ENCODE data around the gene GALNTL6.

GALNTL6 gene

DNA sequence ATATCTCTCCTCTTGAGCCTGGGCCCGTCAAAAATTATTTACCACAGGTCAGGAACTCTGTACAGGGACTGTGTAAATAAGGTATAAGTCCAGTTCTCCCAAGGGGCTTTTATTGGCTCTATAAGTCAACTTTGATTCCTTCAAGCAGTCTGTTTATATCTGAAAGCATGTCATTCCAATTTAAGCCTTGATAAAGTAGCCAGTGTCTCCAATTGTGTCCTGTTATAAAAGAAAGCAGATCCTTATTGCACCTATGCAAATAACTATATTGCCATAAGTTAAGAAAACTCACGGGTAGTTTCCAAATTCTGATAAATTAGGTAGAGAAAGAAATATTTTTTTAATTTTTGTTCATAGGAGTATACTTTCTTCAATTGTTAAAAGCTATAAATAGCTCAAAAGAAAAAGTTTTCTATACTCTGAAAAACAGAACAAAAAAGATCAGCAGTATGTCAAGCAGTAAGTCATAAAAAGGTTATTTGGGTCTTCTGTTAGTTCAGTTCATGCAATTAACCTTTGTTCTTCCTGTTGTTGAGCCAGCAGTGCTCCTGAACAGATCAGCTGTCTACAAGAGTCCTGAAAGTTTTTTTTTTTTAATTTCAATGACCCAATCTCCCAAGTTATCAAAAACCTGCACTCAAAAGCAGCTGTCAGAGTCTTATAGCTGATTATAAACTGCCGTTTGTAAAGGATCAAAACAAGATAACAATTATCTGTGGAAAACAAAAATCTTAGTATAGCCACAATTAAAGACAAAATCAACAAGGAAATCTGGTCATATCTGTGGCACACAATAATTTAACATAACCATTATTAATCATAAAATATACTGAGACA is 1177.0 kb downstream of the GALNTL6 start:
- no peak for DNase-seq (ENCODE audit: low read depth)

- DNase-seq (ENCODE audit: low read depth), result no peak
Measured at GRCh38 chr4:172992648-172993378, 1179.6 kb downstream of the GALNTL6 start.

DNA sequence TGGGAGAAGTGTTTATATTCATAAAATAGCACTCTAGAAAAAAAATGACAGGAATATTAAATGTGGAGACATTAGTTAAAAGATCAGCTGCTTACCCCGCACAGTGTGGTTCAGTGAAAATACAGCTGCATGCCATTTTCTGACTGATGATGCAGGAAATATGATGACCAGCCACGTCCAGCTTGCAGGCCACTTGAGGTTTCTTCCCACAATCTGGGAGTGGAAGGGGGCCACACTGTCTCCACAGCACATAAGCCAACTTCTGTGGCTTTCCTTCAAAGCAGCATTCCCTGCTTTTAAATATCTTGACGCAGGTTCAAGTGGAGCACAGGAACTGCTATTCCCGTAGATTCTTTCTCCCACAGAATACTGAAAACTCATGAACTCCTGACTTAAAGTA is 1182.0 kb downstream of the GALNTL6 start:
- DNase-seq (ENCODE audit: low read depth), result no peak

- no peak for DNase-seq (ENCODE audit: low read depth)
Measured at GRCh38 chr4:172995704-172996103, 1182.5 kb downstream of the GALNTL6 start.

- DNase-seq (ENCODE audit: low read depth), result peak; percentile 55
Measured at GRCh38 chr4:172996571-172997216, 1183.5 kb downstream of the GALNTL6 start.

GRCh38 chr4:172997217-172997609 is 1184.0 kb downstream of the GALNTL6 start:
- DNase-seq (ENCODE audit: low read depth), result no peak

DNA sequence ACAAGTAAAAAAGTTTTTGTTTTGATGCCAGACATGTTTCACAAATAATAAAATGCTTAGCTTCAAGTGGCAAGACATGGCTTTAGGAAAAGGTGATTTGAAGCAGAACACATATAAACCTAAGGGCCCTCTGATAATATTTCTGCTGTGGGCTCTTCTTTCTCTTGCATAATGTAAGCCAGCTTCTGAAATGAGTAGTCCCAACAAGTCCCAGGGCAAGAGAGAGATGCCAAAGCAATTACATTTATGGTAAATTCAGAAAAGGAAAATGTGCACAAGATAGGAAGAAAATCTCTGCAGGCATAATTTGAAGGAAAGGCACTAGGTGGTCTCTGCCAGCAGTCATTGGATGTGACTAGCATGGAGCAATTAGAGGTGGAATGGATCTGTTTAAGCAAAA is 1184.7 kb downstream of the GALNTL6 start:
- no peak for DNase-seq (ENCODE audit: low read depth)

- peak; percentile 56 for DNase-seq (ENCODE audit: low read depth)
Measured at GRCh38 chr4:172998527-172999469, 1185.6 kb downstream of the GALNTL6 start.

GRCh38 chr4:173001571-173001970 is 1188.4 kb downstream of the GALNTL6 start:
- DNase-seq (ENCODE audit: low read depth), result peak; percentile 44

GRCh38 chr4:173002830-173003561 is 1189.8 kb downstream of the GALNTL6 start:
- no peak for DNase-seq (ENCODE audit: low read depth)

- DNase-seq (ENCODE audit: low read depth), result no peak
Measured at GRCh38 chr4:173005912-173006633, 1192.9 kb downstream of the GALNTL6 start.

DNA sequence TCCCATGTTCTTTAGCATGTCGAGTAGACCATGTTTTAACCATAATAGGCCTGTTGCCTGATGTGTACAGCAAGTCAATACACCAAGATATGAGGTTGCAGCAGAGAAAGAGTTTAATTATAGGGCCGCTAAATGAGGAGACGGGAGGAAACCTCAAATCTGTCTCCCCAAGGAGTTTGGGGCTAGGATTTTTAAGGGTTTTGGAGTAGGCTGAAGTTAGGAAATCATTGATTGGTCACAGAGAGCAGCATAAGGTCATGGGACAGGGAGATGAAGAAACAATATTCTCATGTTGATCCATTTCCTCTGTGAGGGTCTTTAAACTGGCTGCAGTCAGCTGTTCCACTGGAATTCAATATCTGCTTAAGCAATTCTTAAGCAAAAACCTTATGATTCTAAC is 1195.2 kb downstream of the GALNTL6 start:
- DNase-seq (ENCODE audit: low read depth), result no peak

GRCh38 chr4:173009129-173009823 is 1196.1 kb downstream of the GALNTL6 start:
- DNase-seq (ENCODE audit: low read depth), result peak; percentile 24

DNA sequence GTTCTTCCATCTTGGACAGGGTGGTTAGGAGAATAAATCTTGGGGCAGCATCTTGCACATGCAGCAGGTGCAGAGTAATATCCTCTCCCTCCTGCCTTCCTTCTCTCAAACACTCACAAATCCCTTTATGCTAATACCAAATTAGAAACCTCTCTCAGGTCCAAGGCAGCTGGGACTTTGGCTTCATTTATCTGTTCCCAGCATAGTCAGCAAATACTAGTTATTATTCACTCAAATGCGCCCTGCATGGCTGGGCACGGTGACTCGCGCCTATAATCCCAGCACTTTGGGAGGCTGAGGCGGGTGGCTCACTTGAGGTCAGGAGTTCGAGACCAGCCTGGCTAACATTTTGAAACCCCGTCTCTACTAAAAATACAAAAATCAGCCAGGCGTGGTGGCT is 1199.4 kb downstream of the GALNTL6 start:
- no peak for DNase-seq (ENCODE audit: low read depth)

DNA sequence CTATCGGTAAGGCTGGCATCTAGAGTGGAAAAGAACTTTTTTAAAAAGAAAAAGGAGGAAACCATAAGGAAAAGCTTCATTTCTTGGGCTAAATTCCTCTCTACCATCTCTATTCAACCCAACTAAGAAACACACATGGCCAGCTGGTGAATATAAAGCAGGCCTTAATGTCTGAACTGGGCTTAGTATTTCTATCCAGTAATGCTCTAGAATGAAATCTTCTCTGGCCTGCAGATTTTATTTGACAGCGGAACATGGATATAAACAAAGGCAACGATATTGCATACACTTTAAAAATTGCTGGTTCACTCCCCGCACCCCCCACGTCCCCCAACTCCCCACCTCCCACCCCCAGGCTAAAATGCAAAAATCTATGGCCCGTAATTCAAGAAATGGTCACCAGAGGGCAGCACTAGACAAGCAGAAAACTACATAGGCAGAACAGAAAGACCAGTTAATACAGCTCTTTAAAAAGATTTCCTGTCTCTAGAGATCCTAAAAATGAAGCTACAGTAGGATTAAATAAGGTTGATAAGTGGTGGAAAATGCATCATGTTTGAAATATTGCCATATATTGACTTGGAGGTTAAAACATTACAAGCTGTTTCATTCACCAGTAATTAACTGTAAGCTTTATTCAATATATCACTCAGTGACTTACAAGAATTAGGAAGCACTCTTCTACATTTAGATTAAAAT is 1200.2 kb downstream of the GALNTL6 start:
- peak; percentile 44 for DNase-seq (ENCODE audit: low read depth)

DNA sequence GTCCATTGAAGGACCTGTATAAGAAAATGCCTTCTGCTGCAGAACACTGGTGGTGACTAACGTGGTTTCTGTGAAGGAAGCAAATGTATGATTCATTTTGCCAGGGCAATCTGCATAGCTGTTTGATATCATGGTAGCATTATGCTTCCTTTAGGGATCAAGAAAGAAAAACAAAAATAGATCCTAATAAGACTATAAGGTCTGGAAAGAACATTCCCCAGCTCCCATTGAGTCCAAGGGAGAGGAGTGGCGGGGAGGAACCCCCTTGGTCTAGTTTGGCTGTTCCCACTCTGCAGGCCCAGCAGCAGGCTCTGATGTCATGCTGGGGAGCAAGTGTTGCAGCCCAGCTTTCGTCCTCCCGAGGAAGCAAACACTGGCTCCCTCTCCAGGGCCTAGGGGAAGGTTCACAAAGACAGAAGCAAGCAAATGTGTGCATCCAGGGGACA is 1200.9 kb downstream of the GALNTL6 start:
- DNase-seq (ENCODE audit: low read depth), result peak; percentile 54

DNA sequence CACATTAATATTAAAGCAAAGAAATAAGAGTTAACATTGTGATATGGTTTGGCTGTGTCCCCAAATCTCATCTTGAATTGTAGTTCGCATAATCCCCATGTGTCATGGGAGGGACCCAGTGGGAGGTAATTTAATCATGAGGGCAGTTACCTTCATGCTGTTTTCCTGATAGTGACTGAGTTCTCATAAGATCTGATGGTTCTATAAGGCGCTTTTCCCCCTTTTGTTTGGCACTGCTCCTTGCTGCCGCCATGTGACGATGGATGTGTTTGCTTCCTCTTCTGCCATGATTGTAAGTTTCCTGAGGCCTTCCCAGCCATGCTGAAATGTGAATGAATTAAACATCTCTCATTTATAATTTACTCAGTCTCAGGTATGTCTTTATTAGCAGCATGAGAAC is 1201.6 kb downstream of the GALNTL6 start:
- DNase-seq (ENCODE audit: low read depth), result no peak

GRCh38 chr4:173017802-173018201 is 1204.6 kb downstream of the GALNTL6 start:
- no peak for DNase-seq (ENCODE audit: low read depth)

GRCh38 chr4:173018446-173018845 is 1205.2 kb downstream of the GALNTL6 start:
- no peak for DNase-seq (ENCODE audit: low read depth)
